ENCODE results near the gene MADD. TPM values are rescaled to one million over a fixed set of nuclear protein-coding genes. Genes with fewer than 3 reads are reported as not detected.

MADD gene
- total RNA-seq, 2 experiments from 2014 or later, result 96.3 to 98.4 TPM

GRCh38 chr11:47264119-47264518 is 5.8 kb upstream of the MADD start:
- H3K4me3 Mint-ChIP-seq, result no peak overlapping the region
- peaks cover 14% of the 10 kb centered on the region for H3K36me3 Mint-ChIP-seq (ENCODE audit: low read depth)
- H3K27ac Mint-ChIP-seq, result peak overlapping the region; percentile 53

GRCh38 chr11:47264521-47264920 is 5.4 kb upstream of the MADD start:
- ChIA-PET POLR2A (interaction anchor here (1.6 to 2.9 kb wide), 2 partner anchors 16 to 18 kb away, joined by 6 to 13 read pairs; partner anchors contain the start of gene ACP2), CTCF (interaction anchor here (0.7 to 1.3 kb wide), 5 partner anchors 9 to 85 kb away, joined by 3 to 5 read pairs (median 3); partner anchors contain the start of gene ACP2)
- no peak for ATAC-seq
- Mint-ChIP-seq H3K4me1 (ENCODE audit: low read depth) (peaks cover 48% of the 10 kb centered on the region), H3K27ac (peak overlapping the region; percentile 87), H3K9me3 (ENCODE audit: insufficient read depth) (no peaks in the 10 kb centered on the region), H3K27me3 (ENCODE audit: low read depth) (no peaks in the 10 kb centered on the region), H3K4me3 (no peak overlapping the region), H3K36me3 (ENCODE audit: low read depth) (peaks cover 14% of the 10 kb centered on the region)
- DNase-seq, result no peak

More at GRCh38 chr11:47264119-47264518, 5.8 kb upstream of the MADD start:
- POLR2A ChIA-PET, result interaction anchor here (0.6 to 2.9 kb wide), 3 partner anchors 16 to 48 kb away, joined by 3 to 13 read pairs (median 6); partner anchors contain the start of gene ACP2
- DNase-seq (no peak), ATAC-seq (no peak)
- Mint-ChIP-seq H3K9me3 (ENCODE audit: insufficient read depth) (no peaks in the 10 kb centered on the region), H3K27me3 (ENCODE audit: low read depth) (no peaks in the 10 kb centered on the region), H3K4me1 (ENCODE audit: low read depth) (peaks cover 50% of the 10 kb centered on the region)
- CTCF ChIA-PET, result interaction anchor here (0.7 to 1.3 kb wide), 2 partner anchors 82 to 84 kb away, joined by 3 to 5 read pairs; no protein-coding TSS in a partner anchor

GRCh38 chr11:47267876-47268275 is 2.1 kb upstream of the MADD start:
- H3K27me3 Mint-ChIP-seq (ENCODE audit: low read depth), result no peaks in the 10 kb centered on the region
- no peak overlapping the region for H3K4me3 Mint-ChIP-seq
- peaks cover 61% of the 10 kb centered on the region for H3K4me1 Mint-ChIP-seq (ENCODE audit: low read depth)

GRCh38 chr11:47268448-47269001 is 1.4 kb upstream of the MADD start:
- CTCF ChIA-PET, result interaction anchor here (0.7 to 2.3 kb wide), 7 partner anchors 9 to 163 kb away, joined by 3 to 29 read pairs (median 5); partner anchors contain the start of genes ACP2 and NR1H3
- H3K4me1 Mint-ChIP-seq (ENCODE audit: low read depth), result peaks cover 64% of the 10 kb centered on the region
- H3K27ac Mint-ChIP-seq, result peak overlapping the region; percentile 98
- POLR2A ChIA-PET, result interaction anchor here (1.1 to 1.4 kb wide), 4 partner anchors 10 to 53 kb away, joined by 3 to 7 read pairs (median 6); partner anchors contain the start of genes ACP2 and DDB2
- ATAC-seq, result no peak
- no peak for DNase-seq
- peak overlapping the region; percentile 84 for H3K4me3 Mint-ChIP-seq
- H3K36me3 Mint-ChIP-seq (ENCODE audit: low read depth), result peaks cover 12% of the 10 kb centered on the region
- H3K27me3 Mint-ChIP-seq (ENCODE audit: low read depth), result no peaks in the 10 kb centered on the region
- H3K9me3 Mint-ChIP-seq (ENCODE audit: insufficient read depth), result no peaks in the 10 kb centered on the region

More at GRCh38 chr11:47267876-47268275, 2.1 kb upstream of the MADD start:
- peaks cover 12% of the 10 kb centered on the region for H3K36me3 Mint-ChIP-seq (ENCODE audit: low read depth)
- DNase-seq, result no peak
- no peak for ATAC-seq
- no peaks in the 10 kb centered on the region for H3K9me3 Mint-ChIP-seq (ENCODE audit: insufficient read depth)
- POLR2A ChIA-PET, result interaction anchor here (1.1 to 1.4 kb wide), 4 partner anchors 9 to 53 kb away, joined by 3 to 7 read pairs (median 6); partner anchors contain the start of genes ACP2 and DDB2
- H3K27ac Mint-ChIP-seq, result peak overlapping the region; percentile 98
- CTCF ChIA-PET, result interaction anchor here (1.0 to 2.3 kb wide), 6 partner anchors 9 to 163 kb away, joined by 3 to 29 read pairs (median 6); partner anchors contain the start of genes ACP2 and NR1H3

GRCh38 chr11:47269002-47269828 is 718 bp upstream of the MADD start:
- POLR2A ChIA-PET, result interaction anchor here (1.1 to 3.4 kb wide), 6 partner anchors 10 to 54 kb away, joined by 3 to 26 read pairs (median 6); partner anchors contain the start of genes ACP2 and DDB2
- ATAC-seq, result peak; percentile 55

GRCh38 chr11:47270331-47271271 is 668 bp downstream of the MADD start:
- peak overlapping the region; percentile 80 for H3K4me3 Mint-ChIP-seq
- DNase-seq (peak; percentile 57), ATAC-seq (no peak)
- H3K4me1 Mint-ChIP-seq (ENCODE audit: low read depth), result peaks cover 55% of the 10 kb centered on the region
- H3K27ac Mint-ChIP-seq, result peak overlapping the region; percentile 77
- H3K27me3 Mint-ChIP-seq (ENCODE audit: low read depth), result no peaks in the 10 kb centered on the region
- POLR2A ChIA-PET, result interaction anchor here (0.8 to 3.4 kb wide), 9 partner anchors 11 to 157 kb away, joined by 3 to 26 read pairs (median 3); partner anchors contain the start of genes ACP2 and DDB2
- peaks cover 14% of the 10 kb centered on the region for H3K36me3 Mint-ChIP-seq (ENCODE audit: low read depth)
- CTCF ChIA-PET, result interaction anchor here (0.6 to 5.2 kb wide), 12 partner anchors 10 to 548 kb away, joined by 3 to 54 read pairs (median 4); partner anchors contain the start of genes ACP2, DDB2 and NR1H3
- H3K9me3 Mint-ChIP-seq (ENCODE audit: insufficient read depth), result no peaks in the 10 kb centered on the region

More at GRCh38 chr11:47269002-47269828, 718 bp upstream of the MADD start:
- peak overlapping the region; percentile 98 for H3K27ac Mint-ChIP-seq
- CTCF ChIA-PET, result interaction anchor here (0.7 to 5.2 kb wide), 6 partner anchors 10 to 91 kb away, joined by 3 to 54 read pairs (median 6); partner anchors contain the start of genes ACP2 and NR1H3
- peak; percentile 90 for DNase-seq
- H3K36me3 Mint-ChIP-seq (ENCODE audit: low read depth), result peaks cover 13% of the 10 kb centered on the region
- H3K4me3 Mint-ChIP-seq, result peak overlapping the region; percentile 84
- H3K4me1 Mint-ChIP-seq (ENCODE audit: low read depth), result peaks cover 68% of the 10 kb centered on the region
- no peaks in the 10 kb centered on the region for H3K27me3 Mint-ChIP-seq (ENCODE audit: low read depth)
- H3K9me3 Mint-ChIP-seq (ENCODE audit: insufficient read depth), result no peaks in the 10 kb centered on the region

- ChIA-PET POLR2A (interaction anchor here (0.8 to 3.4 kb wide), 8 partner anchors 23 to 156 kb away, joined by 3 to 26 read pairs (median 3); partner anchors contain the start of genes ACP2 and DDB2), CTCF (interaction anchor here (0.6 to 5.2 kb wide), 12 partner anchors 10 to 549 kb away, joined by 3 to 54 read pairs (median 4); partner anchors contain the start of genes ACP2, DDB2 and NR1H3)
- Mint-ChIP-seq H3K4me3 (peak overlapping the region; percentile 80), H3K9me3 (ENCODE audit: insufficient read depth) (no peaks in the 10 kb centered on the region), H3K36me3 (ENCODE audit: low read depth) (peaks cover 22% of the 10 kb centered on the region), H3K27me3 (ENCODE audit: low read depth) (no peaks in the 10 kb centered on the region), H3K4me1 (ENCODE audit: low read depth) (peaks cover 49% of the 10 kb centered on the region), H3K27ac (peak overlapping the region; percentile 76)
- DNase-seq, result no peak
- ATAC-seq, result no peak
These were observed 1.4 kb downstream of the MADD start for GRCh38 chr11:47271328-47271727.

- ChIA-PET CTCF (interaction anchor here (0.7 to 5.2 kb wide), 10 partner anchors 14 to 140 kb away, joined by 3 to 54 read pairs (median 4); partner anchors contain the start of genes ACP2, DDB2 and NR1H3), POLR2A (interaction anchor here (0.6 to 3.4 kb wide), 7 partner anchors 24 to 135 kb away, joined by 3 to 26 read pairs (median 7); partner anchors contain the start of genes ACP2 and DDB2)
- DNase-seq (peak; percentile 42), ATAC-seq (no peak)
- Mint-ChIP-seq H3K27ac (peak overlapping the region; percentile 76), H3K36me3 (ENCODE audit: low read depth) (peaks cover 28% of the 10 kb centered on the region), H3K27me3 (ENCODE audit: low read depth) (no peaks in the 10 kb centered on the region), H3K9me3 (ENCODE audit: insufficient read depth) (no peaks in the 10 kb centered on the region), H3K4me3 (peak overlapping the region; percentile 80), H3K4me1 (ENCODE audit: low read depth) (peaks cover 49% of the 10 kb centered on the region)
These were observed 2.2 kb downstream of the MADD start for GRCh38 chr11:47271961-47272661.

GRCh38 chr11:47272706-47273105 is 2.8 kb downstream of the MADD start:
- DNase-seq (no peak), ATAC-seq (no peak)
- H3K36me3 Mint-ChIP-seq (ENCODE audit: low read depth), result peaks cover 28% of the 10 kb centered on the region
- H3K9me3 Mint-ChIP-seq (ENCODE audit: insufficient read depth), result no peaks in the 10 kb centered on the region
- H3K4me3 Mint-ChIP-seq, result no peak overlapping the region
- no peaks in the 10 kb centered on the region for H3K27me3 Mint-ChIP-seq (ENCODE audit: low read depth)
- POLR2A ChIA-PET, result interaction anchor here (0.6 to 3.4 kb wide), 5 partner anchors 25 to 95 kb away, joined by 3 to 26 read pairs (median 7); partner anchors contain the start of genes ACP2 and DDB2
- H3K27ac Mint-ChIP-seq, result no peak overlapping the region
- peaks cover 44% of the 10 kb centered on the region for H3K4me1 Mint-ChIP-seq (ENCODE audit: low read depth)
- CTCF ChIA-PET, result interaction anchor here (0.7 to 5.2 kb wide), 11 partner anchors 14 to 140 kb away, joined by 3 to 54 read pairs (median 4); partner anchors contain the start of genes ACP2, DDB2 and NR1H3

Data from activated CD8-positive, alpha-beta T cell treated with anti-CD3 and anti-CD28 coated beads, Interleukin-2, amount 10 ng/mL, durations not matched to agents 7 days and 5 days (primary cell).